Neural crest cell (in vitro differentiated cells): Measurements from ENCODE around the gene ANKRD55. TPM values are rescaled to one million over a fixed set of nuclear protein-coding genes. Genes with fewer than 3 reads are reported as not detected.
"Not testable (repeated sequence)": the region's sequence is repeated elsewhere in the genome, so short reads cannot be mapped to it uniquely, and the experiment has no call there.

Source experiments
- DNase-seq: peaks from one replicate; pipeline ENCODE4 v3.0.0; 2021; ENCODE audit warnings: low read depth, mixed read lengths, low spot score
- H3K27ac Mint-ChIP-seq: one replicate; pipeline ENCODE4 v1.8.0; 2021; ENCODE audit warnings: mild to moderate bottlenecking, mixed read lengths; ENCODE audit not compliant: unreplicated experiment
- H3K27me3 Mint-ChIP-seq: 2 replicates; pipeline ENCODE4 v1.8.0; 2021; ENCODE audit warnings: low read depth, mild to moderate bottlenecking, mixed read lengths
- H3K36me3 Mint-ChIP-seq: 2 replicates; pipeline ENCODE4 v1.8.0; 2021; ENCODE audit warnings: low read depth, mild to moderate bottlenecking, mixed read lengths
- H3K4me1 Mint-ChIP-seq: 2 replicates; pipeline ENCODE4 v1.8.0; 2021; ENCODE audit warnings: mixed read lengths
- H3K4me3 Mint-ChIP-seq: one replicate; pipeline ENCODE4 v1.8.0; 2021; ENCODE audit warnings: mild to moderate bottlenecking, mixed read lengths
- H3K9me3 Mint-ChIP-seq: 2 replicates; pipeline ENCODE4 v1.8.0; 2021; ENCODE audit warnings: mixed read lengths
- total RNA-seq: library from RNA; stranded (reverse); gene quantifications from 2 replicates; pipeline ENCODE4 v1.2.1, GENCODE V29; 2021
- TF ChIP-seq, protein P1 (sequence below): fragments of 200-600 bp; sonication (generic); conservative IDR thresholded peaks from 2 replicates; pipeline ENCODE4 v1.5.0; 2021; ENCODE audit warnings: antibody characterized with exemption, mild to moderate bottlenecking

Gene ANKRD55
- total RNA-seq, 1 donor from 2014 or later: 0.16 TPM

GRCh38 chr5:56159521-56159947 is 73.6 kb downstream of the ANKRD55 start:
- no peak overlapping the region for H3K4me3 Mint-ChIP-seq
- H3K36me3 Mint-ChIP-seq: no peaks in the 10 kb centered on the region
- no peaks in the 10 kb centered on the region for H3K9me3 Mint-ChIP-seq
- TF ChIP-seq, protein P1, sequence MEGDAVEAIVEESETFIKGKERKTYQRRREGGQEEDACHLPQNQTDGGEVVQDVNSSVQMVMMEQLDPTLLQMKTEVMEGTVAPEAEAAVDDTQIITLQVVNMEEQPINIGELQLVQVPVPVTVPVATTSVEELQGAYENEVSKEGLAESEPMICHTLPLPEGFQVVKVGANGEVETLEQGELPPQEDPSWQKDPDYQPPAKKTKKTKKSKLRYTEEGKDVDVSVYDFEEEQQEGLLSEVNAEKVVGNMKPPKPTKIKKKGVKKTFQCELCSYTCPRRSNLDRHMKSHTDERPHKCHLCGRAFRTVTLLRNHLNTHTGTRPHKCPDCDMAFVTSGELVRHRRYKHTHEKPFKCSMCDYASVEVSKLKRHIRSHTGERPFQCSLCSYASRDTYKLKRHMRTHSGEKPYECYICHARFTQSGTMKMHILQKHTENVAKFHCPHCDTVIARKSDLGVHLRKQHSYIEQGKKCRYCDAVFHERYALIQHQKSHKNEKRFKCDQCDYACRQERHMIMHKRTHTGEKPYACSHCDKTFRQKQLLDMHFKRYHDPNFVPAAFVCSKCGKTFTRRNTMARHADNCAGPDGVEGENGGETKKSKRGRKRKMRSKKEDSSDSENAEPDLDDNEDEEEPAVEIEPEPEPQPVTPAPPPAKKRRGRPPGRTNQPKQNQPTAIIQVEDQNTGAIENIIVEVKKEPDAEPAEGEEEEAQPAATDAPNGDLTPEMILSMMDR: no peak
- peaks cover 46% of the 10 kb centered on the region for H3K4me1 Mint-ChIP-seq
- H3K27ac Mint-ChIP-seq: no peak overlapping the region
- H3K27me3 Mint-ChIP-seq: no peaks in the 10 kb centered on the region
- no peak for DNase-seq

GRCh38 chr5:56158331-56158960 is 74.7 kb downstream of the ANKRD55 start:
- TF ChIP-seq, protein P1: no peak
- no peaks in the 10 kb centered on the region for H3K9me3 Mint-ChIP-seq
- H3K4me1 Mint-ChIP-seq: peaks cover 36% of the 10 kb centered on the region

DNA sequence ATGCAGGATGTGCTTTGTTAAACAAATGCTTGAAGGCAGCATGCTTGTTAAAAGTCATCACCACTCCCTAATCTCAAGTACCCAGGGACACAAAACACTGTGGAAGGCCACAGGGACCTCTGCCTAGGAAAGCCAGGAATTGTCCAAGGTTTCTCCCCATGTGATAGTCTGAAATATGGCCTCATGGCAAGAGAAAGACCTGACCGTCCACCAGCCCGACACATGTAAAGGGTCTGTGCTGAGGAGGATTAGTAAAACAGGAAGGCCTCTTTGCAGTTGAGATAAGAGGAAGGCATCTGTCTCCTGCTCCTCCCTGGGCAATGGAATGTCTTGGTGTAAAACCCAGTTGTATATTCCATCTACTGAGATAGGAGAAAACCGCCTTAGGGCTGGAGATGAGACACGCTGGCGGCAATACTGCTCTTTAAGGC is 75.9 kb downstream of the ANKRD55 start:
- H3K4me3 Mint-ChIP-seq, H3K9me3 Mint-ChIP-seq, DNase-seq, H3K27me3 Mint-ChIP-seq, H3K36me3 Mint-ChIP-seq: not testable (repeated sequence)
- peak overlapping the region; percentile 35 for H3K27ac Mint-ChIP-seq
- peaks cover 36% of the 10 kb centered on the region for H3K4me1 Mint-ChIP-seq

More at GRCh38 chr5:56158331-56158960, 74.7 kb downstream of the ANKRD55 start:
- Mint-ChIP-seq H3K36me3 (no peaks in the 10 kb centered on the region), H3K4me3 (no peak overlapping the region), H3K27ac (no peak overlapping the region), H3K27me3 (no peaks in the 10 kb centered on the region)
- DNase-seq: no peak

GRCh38 chr5:56156585-56157190 is 76.4 kb downstream of the ANKRD55 start:
- peaks cover 36% of the 10 kb centered on the region for H3K4me1 Mint-ChIP-seq
- H3K27me3 Mint-ChIP-seq, H3K4me3 Mint-ChIP-seq, H3K36me3 Mint-ChIP-seq, H3K9me3 Mint-ChIP-seq, DNase-seq: not testable (repeated sequence)
- peak overlapping the region; percentile 62 for H3K27ac Mint-ChIP-seq

GRCh38 chr5:56155992-56156584 is 77.0 kb downstream of the ANKRD55 start:
- Mint-ChIP-seq H3K27me3 (no peaks in the 10 kb centered on the region), H3K9me3 (no peaks in the 10 kb centered on the region), H3K27ac (no peak overlapping the region), H3K36me3 (no peaks in the 10 kb centered on the region), H3K4me3 (no peak overlapping the region), H3K4me1 (peaks cover 30% of the 10 kb centered on the region)
- no peak for DNase-seq
- TF ChIP-seq, protein P1: no peak

- no peak for DNase-seq
- TF ChIP-seq, protein P1: no peak
- Mint-ChIP-seq H3K27ac (no peak overlapping the region), H3K27me3 (no peaks in the 10 kb centered on the region), H3K36me3 (no peaks in the 10 kb centered on the region), H3K4me3 (no peak overlapping the region), H3K4me1 (peaks cover 23% of the 10 kb centered on the region), H3K9me3 (no peaks in the 10 kb centered on the region)
Measured at GRCh38 chr5:56154732-56155484, 78.2 kb downstream of the ANKRD55 start.
